Sciatic nerve (tissue), 2 donors: Measurements from ENCODE around the gene RPS3. TPM values are rescaled to one million over a fixed set of nuclear protein-coding genes. Genes with fewer than 3 reads are reported as not detected.
A peak's percentile ranks its signal among the peaks of the same experiment; 100 is the strongest.
"Not testable (repeated sequence)": the region's sequence is repeated elsewhere in the genome, so short reads cannot be mapped to it uniquely, and the experiment has no call there.

Source experiments
- ATAC-seq: fragments of 200-7000 bp; cut with Tn5 transposase; one replicate; pipeline ENCODE4 v1.9.1; 2020; ENCODE audit warnings: mild to moderate bottlenecking, moderate library complexity
- DNase-seq: peaks from one replicate; pipeline ENCODE4 v3.0.0-alpha.2; 2020; ENCODE audit warnings: low spot score
- intact Hi-C: fragments of 100-400 bp; cut with DNase I; formaldehyde crosslinking; loops from one replicate; pipeline ENCODE4 v1.14.2; 2022
- total RNA-seq: library from RNA; stranded (reverse); fragmentation: NEBNext Ultra II Directional; extraction: Animal tissue kit (Norgen Biotek cat#: 25700); gene quantifications from one replicate; pipeline ENCODE4 v1.2.1, GENCODE V29; 2021
- donor health status: DM: no; HTN: no; CAD: no.
- donor health status: DM: no; HTN: no; CAD: no.

The RPS3 gene
- total RNA-seq, 1 donor from 2014 or later, result 1,413 TPM

- no peak for ATAC-seq
Measured at GRCh38 chr11:75403037-75403436, 3.7 kb downstream of the RPS3 start.

GRCh38 chr11:75403983-75404658 lies 4.8 kb downstream of the RPS3 start:
- intact Hi-C loops, result no loop called here
- ATAC-seq (no peak), DNase-seq (no peak)

More at GRCh38 chr11:75403037-75403436, 3.7 kb downstream of the RPS3 start:
- intact Hi-C loops, result no loop called here
- no peak for DNase-seq

GRCh38 chr11:75406338-75406777 lies 7.0 kb downstream of the RPS3 start:
- intact Hi-C loops, result no loop called here

GRCh38 chr11:75408957-75409219 lies 9.6 kb downstream of the RPS3 start:
- intact Hi-C loops, result no loop called here
- no peak for DNase-seq
- ATAC-seq, result no peak

More at GRCh38 chr11:75406338-75406777, 7.0 kb downstream of the RPS3 start:
- ATAC-seq (no peak), DNase-seq (no peak)

GRCh38 chr11:75409971-75410370 lies 10.7 kb downstream of the RPS3 start:
- intact Hi-C loops, DNase-seq, ATAC-seq: not testable (repeated sequence)

GRCh38 chr11:75413146-75413545 lies 13.8 kb downstream of the RPS3 start:
- intact Hi-C loops, ATAC-seq, DNase-seq: not testable (repeated sequence)

GRCh38 chr11:75413864-75414263 lies 14.5 kb downstream of the RPS3 start:
- DNase-seq (no peak), ATAC-seq (no peak)
- intact Hi-C loops, result no loop called here

GRCh38 chr11:75420224-75421034 lies 21.1 kb downstream of the RPS3 start:
- no peak for ATAC-seq
- no peak for DNase-seq
- intact Hi-C loops, result no loop called here

GRCh38 chr11:75421035-75421602 lies 21.8 kb downstream of the RPS3 start:
- ATAC-seq (no peak), DNase-seq (no peak)
- intact Hi-C loops, result no loop called here

- DNase-seq (no peak), ATAC-seq (no peak)
- intact Hi-C loops, result no loop called here
Measured at GRCh38 chr11:75421902-75422247, 22.6 kb downstream of the RPS3 start.

- intact Hi-C loops, result no loop called here
- ATAC-seq, result peak; percentile 49
- no peak for DNase-seq
Measured at GRCh38 chr11:75422248-75423231, 23.2 kb downstream of the RPS3 start.

- DNase-seq (no peak), ATAC-seq (no peak)
- intact Hi-C loops, result no loop called here
Measured at GRCh38 chr11:75423721-75424120, 24.4 kb downstream of the RPS3 start.

GRCh38 chr11:75424396-75424795 lies 25.1 kb downstream of the RPS3 start:
- DNase-seq, result no peak
- no peak for ATAC-seq
- intact Hi-C loops, result no loop called here

- intact Hi-C loops, result no loop called here
- ATAC-seq (no peak), DNase-seq (no peak)
Measured at GRCh38 chr11:75425422-75425821, 26.1 kb downstream of the RPS3 start.

- intact Hi-C loops, result no loop called here
- no peak for DNase-seq
- ATAC-seq, result no peak
Measured at GRCh38 chr11:75426720-75427086, 27.4 kb downstream of the RPS3 start.

GRCh38 chr11:75427181-75427580 lies 27.9 kb downstream of the RPS3 start:
- DNase-seq (no peak), ATAC-seq (no peak)
- intact Hi-C loops, result no loop called here

- DNase-seq (peak; percentile 94), ATAC-seq (peak; percentile 95)
- intact Hi-C loops, result no loop called here
Measured at GRCh38 chr11:75428281-75428724, 29.0 kb downstream of the RPS3 start.

- DNase-seq (no peak), ATAC-seq (no peak)
- intact Hi-C loops, result no loop called here
Measured at GRCh38 chr11:75428989-75429640, 29.8 kb downstream of the RPS3 start.

GRCh38 chr11:75429641-75429901 lies 30.3 kb downstream of the RPS3 start:
- intact Hi-C loops, result no loop called here
- ATAC-seq, result no peak
- DNase-seq, result no peak
